WTC11 (cell line): ENCODE measurements around the gene RUSF1.

Experiments used
- CBFB ChIP-seq: sonication (generic); formaldehyde crosslinking; IDR thresholded peaks from 2 replicates; pipeline ENCODE4 v1.8.1; 2022; ENCODE audit warnings: mild to moderate bottlenecking, low read depth, missing genetic modification reagents
- CREB1 ChIP-seq: sonication (generic); formaldehyde crosslinking; IDR thresholded peaks from 2 replicates; pipeline ENCODE4 v1.8.0; 2023; ENCODE audit warnings: mild to moderate bottlenecking, missing genetic modification reagents
- FOXK1 ChIP-seq: sonication (generic); formaldehyde crosslinking; IDR thresholded peaks from 2 replicates; pipeline ENCODE4 v1.8.0; 2022; ENCODE audit warnings: mild to moderate bottlenecking, moderate library complexity, missing genetic modification reagents
- SP1 ChIP-seq: sonication (generic); formaldehyde crosslinking; conservative IDR thresholded peaks from 2 replicates; pipeline ENCODE4 v1.8.1; 2022; ENCODE audit warnings: missing genetic modification reagents
- TEAD1 ChIP-seq: sonication (generic); formaldehyde crosslinking; IDR thresholded peaks from 2 replicates; pipeline ENCODE4 v1.8.0; 2022; ENCODE audit warnings: mild to moderate bottlenecking, missing genetic modification reagents
- ZBTB21 ChIP-seq: sonication (generic); formaldehyde crosslinking; IDR thresholded peaks from 2 replicates; pipeline ENCODE4 v1.8.1; 2023; ENCODE audit warnings: mild to moderate bottlenecking, missing genetic modification reagents, borderline replicate concordance
- ZNF121 ChIP-seq: sonication (generic); formaldehyde crosslinking; IDR thresholded peaks from 2 replicates; pipeline ENCODE4 v1.8.0; 2023; ENCODE audit warnings: missing genetic modification reagents
- ZNF396 ChIP-seq: fragments of 250-450 bp; sonication (Bioruptor Pico); IDR thresholded peaks from 2 replicates; pipeline ENCODE4 v1.8.0; 2021; ENCODE audit warnings: mild to moderate bottlenecking, moderate library complexity, borderline replicate concordance
- TF ChIP-seq, protein P1 (sequence below): sonication (generic); formaldehyde crosslinking; IDR thresholded peaks from 2 replicates; pipeline ENCODE4 v1.8.1; 2023; ENCODE audit warnings: mild to moderate bottlenecking, moderate library complexity, missing genetic modification reagents
- TF ChIP-seq, protein P2 (sequence below): fragments of 200-600 bp; IDR thresholded peaks from 2 replicates; pipeline ENCODE4 v1.8.0; 2022; ENCODE audit warnings: antibody characterized with exemption
- TF ChIP-seq, protein P3 (sequence below): sonication (generic); formaldehyde crosslinking; IDR thresholded peaks from 2 replicates; pipeline ENCODE4 v1.8.0; 2023; ENCODE audit warnings: missing genetic modification reagents
- TF ChIP-seq, protein P4 (sequence below): sonication (generic); formaldehyde crosslinking; conservative IDR thresholded peaks from 2 replicates; pipeline ENCODE4 v1.8.1; 2023; ENCODE audit warnings: mild to moderate bottlenecking, low read depth, missing genetic modification reagents, moderate library complexity
- TF ChIP-seq, protein P5 (sequence below): sonication (generic); formaldehyde crosslinking; IDR thresholded peaks from 2 replicates; pipeline ENCODE4 v1.8.0; 2023; ENCODE audit warnings: mild to moderate bottlenecking, missing genetic modification reagents
- TF ChIP-seq, protein P6 (sequence below): sonication (generic); formaldehyde crosslinking; IDR thresholded peaks from 2 replicates; pipeline ENCODE4 v1.8.0; 2022; ENCODE audit warnings: mild to moderate bottlenecking, missing genetic modification reagents

DNA sequence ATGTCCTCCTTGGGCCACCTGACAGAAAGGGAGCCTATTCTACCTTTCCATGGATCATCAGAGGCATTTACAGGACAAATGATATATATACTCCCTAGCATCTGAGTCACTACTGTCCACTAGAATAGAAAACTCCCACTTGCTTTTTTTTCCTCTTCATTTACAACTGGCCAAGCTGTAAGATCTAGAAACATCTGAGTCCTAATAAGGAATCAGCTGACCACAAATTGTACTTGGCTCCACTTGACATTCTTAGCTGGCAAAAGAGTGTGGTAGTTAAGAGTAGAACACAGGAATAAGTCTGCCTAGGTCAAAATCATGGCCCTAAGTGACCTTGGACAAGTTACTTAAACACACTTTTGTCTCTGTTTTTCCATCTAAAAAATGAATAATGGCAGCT lies 5.2 kb downstream of the RUSF1 start:
- TF ChIP-seq, protein P1, sequence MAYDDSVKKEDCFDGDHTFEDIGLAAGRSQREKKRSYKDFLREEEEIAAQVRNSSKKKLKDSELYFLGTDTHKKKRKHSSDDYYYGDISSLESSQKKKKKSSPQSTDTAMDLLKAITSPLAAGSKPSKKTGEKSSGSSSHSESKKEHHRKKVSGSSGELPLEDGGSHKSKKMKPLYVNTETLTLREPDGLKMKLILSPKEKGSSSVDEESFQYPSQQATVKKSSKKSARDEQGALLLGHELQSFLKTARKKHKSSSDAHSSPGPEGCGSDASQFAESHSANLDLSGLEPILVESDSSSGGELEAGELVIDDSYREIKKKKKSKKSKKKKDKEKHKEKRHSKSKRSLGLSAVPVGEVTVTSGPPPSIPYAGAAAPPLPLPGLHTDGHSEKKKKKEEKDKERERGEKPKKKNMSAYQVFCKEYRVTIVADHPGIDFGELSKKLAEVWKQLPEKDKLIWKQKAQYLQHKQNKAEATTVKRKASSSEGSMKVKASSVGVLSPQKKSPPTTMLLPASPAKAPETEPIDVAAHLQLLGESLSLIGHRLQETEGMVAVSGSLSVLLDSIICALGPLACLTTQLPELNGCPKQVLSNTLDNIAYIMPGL = no peak
- TF ChIP-seq, protein P2, sequence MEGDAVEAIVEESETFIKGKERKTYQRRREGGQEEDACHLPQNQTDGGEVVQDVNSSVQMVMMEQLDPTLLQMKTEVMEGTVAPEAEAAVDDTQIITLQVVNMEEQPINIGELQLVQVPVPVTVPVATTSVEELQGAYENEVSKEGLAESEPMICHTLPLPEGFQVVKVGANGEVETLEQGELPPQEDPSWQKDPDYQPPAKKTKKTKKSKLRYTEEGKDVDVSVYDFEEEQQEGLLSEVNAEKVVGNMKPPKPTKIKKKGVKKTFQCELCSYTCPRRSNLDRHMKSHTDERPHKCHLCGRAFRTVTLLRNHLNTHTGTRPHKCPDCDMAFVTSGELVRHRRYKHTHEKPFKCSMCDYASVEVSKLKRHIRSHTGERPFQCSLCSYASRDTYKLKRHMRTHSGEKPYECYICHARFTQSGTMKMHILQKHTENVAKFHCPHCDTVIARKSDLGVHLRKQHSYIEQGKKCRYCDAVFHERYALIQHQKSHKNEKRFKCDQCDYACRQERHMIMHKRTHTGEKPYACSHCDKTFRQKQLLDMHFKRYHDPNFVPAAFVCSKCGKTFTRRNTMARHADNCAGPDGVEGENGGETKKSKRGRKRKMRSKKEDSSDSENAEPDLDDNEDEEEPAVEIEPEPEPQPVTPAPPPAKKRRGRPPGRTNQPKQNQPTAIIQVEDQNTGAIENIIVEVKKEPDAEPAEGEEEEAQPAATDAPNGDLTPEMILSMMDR = no peak
- TF ChIP-seq FOXK1 = no peak
- no peak for TF ChIP-seq ZNF396 (CRISPR knock-in tag)
- no peak for TF ChIP-seq CBFB (CRISPR knock-in tag)
- no peak for TF ChIP-seq SP1 (CRISPR knock-in tag)
- TF ChIP-seq, protein P3, sequence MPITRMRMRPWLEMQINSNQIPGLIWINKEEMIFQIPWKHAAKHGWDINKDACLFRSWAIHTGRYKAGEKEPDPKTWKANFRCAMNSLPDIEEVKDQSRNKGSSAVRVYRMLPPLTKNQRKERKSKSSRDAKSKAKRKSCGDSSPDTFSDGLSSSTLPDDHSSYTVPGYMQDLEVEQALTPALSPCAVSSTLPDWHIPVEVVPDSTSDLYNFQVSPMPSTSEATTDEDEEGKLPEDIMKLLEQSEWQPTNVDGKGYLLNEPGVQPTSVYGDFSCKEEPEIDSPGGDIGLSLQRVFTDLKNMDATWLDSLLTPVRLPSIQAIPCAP (CRISPR knock-in tag) = no peak
- no peak for TF ChIP-seq ZNF121
- TF ChIP-seq, protein P4, sequence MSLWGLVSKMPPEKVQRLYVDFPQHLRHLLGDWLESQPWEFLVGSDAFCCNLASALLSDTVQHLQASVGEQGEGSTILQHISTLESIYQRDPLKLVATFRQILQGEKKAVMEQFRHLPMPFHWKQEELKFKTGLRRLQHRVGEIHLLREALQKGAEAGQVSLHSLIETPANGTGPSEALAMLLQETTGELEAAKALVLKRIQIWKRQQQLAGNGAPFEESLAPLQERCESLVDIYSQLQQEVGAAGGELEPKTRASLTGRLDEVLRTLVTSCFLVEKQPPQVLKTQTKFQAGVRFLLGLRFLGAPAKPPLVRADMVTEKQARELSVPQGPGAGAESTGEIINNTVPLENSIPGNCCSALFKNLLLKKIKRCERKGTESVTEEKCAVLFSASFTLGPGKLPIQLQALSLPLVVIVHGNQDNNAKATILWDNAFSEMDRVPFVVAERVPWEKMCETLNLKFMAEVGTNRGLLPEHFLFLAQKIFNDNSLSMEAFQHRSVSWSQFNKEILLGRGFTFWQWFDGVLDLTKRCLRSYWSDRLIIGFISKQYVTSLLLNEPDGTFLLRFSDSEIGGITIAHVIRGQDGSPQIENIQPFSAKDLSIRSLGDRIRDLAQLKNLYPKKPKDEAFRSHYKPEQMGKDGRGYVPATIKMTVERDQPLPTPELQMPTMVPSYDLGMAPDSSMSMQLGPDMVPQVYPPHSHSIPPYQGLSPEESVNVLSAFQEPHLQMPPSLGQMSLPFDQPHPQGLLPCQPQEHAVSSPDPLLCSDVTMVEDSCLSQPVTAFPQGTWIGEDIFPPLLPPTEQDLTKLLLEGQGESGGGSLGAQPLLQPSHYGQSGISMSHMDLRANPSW (CRISPR knock-in tag) = no peak
- no peak for TF ChIP-seq TEAD1 (CRISPR knock-in tag)
- TF ChIP-seq, protein P5, sequence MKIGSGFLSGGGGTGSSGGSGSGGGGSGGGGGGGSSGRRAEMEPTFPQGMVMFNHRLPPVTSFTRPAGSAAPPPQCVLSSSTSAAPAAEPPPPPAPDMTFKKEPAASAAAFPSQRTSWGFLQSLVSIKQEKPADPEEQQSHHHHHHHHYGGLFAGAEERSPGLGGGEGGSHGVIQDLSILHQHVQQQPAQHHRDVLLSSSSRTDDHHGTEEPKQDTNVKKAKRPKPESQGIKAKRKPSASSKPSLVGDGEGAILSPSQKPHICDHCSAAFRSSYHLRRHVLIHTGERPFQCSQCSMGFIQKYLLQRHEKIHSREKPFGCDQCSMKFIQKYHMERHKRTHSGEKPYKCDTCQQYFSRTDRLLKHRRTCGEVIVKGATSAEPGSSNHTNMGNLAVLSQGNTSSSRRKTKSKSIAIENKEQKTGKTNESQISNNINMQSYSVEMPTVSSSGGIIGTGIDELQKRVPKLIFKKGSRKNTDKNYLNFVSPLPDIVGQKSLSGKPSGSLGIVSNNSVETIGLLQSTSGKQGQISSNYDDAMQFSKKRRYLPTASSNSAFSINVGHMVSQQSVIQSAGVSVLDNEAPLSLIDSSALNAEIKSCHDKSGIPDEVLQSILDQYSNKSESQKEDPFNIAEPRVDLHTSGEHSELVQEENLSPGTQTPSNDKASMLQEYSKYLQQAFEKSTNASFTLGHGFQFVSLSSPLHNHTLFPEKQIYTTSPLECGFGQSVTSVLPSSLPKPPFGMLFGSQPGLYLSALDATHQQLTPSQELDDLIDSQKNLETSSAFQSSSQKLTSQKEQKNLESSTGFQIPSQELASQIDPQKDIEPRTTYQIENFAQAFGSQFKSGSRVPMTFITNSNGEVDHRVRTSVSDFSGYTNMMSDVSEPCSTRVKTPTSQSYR (CRISPR knock-in tag) = no peak
- no peak for TF ChIP-seq CREB1 (CRISPR knock-in tag)
- TF ChIP-seq, protein P6, sequence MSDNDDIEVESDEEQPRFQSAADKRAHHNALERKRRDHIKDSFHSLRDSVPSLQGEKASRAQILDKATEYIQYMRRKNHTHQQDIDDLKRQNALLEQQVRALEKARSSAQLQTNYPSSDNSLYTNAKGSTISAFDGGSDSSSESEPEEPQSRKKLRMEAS = no peak
- TF ChIP-seq ZBTB21 (CRISPR knock-in tag) = no peak
